Gastrocnemius medialis (tissue), 4 donors: ENCODE data around the gene DGKH. TPM values are rescaled to one million over a fixed set of nuclear protein-coding genes. Genes with fewer than 3 reads are reported as not detected.

Source experiments
- ATAC-seq, 2 donors: fragments of 150-250 bp; one replicate each; pipeline ENCODE4 v1.9.1; 2016
- DNase-seq, 2 donors: peaks; one replicate each; pipeline ENCODE4 v3.0.0-alpha.2; 2019
- H3K27ac ChIP-seq, 4 donors: fragments of 200-600 bp; sonication (generic); 1 replicate in 1 of 4; 2 replicates in 3 of 4; pipeline ENCODE4 v1.5.1; 2016 to 2018; ENCODE audit warnings: mild to moderate bottlenecking in 2 of 4, moderate library complexity in 1 of 4
- H3K27me3 ChIP-seq, 3 donors: fragments of 200-600 bp; sonication (generic) in 2 of 3; 1 replicate in 1 of 3; 2 replicates in 2 of 3; pipeline versions ENCODE4 v1.5.1 to v1.6.0; 2016 to 2019; ENCODE audit warnings: mild to moderate bottlenecking in 1 of 3, moderate library complexity in 1 of 3
- H3K36me3 ChIP-seq, 2 donors: fragments of 200-600 bp; sonication (generic) in 1 of 2; one replicate each; pipeline ENCODE4 v1.5.1; 2017 to 2018
- H3K4me1 ChIP-seq, 2 donors: fragments of 200-600 bp; sonication (generic) in 1 of 2; one replicate each; pipeline ENCODE4 v1.5.1; 2016 to 2017; ENCODE audit warnings: mild to moderate bottlenecking in 2 of 2
- H3K4me3 ChIP-seq, 4 donors: fragments of 200-600 bp; sonication (generic) in 3 of 4; 1 replicate in 1 of 4; 2 replicates in 3 of 4; pipeline ENCODE4 v1.5.1; 2016 to 2019; ENCODE audit warnings: mild to moderate bottlenecking in 2 of 4
- H3K9me3 ChIP-seq, 3 donors: fragments of 200-600 bp; sonication (generic) in 2 of 3; 1 replicate in 1 of 3; 2 replicates in 2 of 3; pipeline ENCODE4 v1.5.1; 2016 to 2019
- CTCF ChIP-seq, 5 experiments: fragments of 450-650 bp in 3 of 5; fragments of 200-600 bp in 2 of 5; sonication (generic) in 2 of 5; IDR thresholded peaks in 4 of 5; conservative IDR thresholded peaks in 1 of 5; 1 replicate in 4 of 5; 2 replicates in 1 of 5; pipeline ENCODE4 v1.5.1; 2016 to 2019; ENCODE audit warnings: antibody characterized with exemption in 5 of 5, mild to moderate bottlenecking in 3 of 5, moderate library complexity in 3 of 5
- POLR2A ChIP-seq, 2 donors: fragments of 450-650 bp; IDR thresholded peaks; one replicate each; pipeline ENCODE4 v1.6.1; 2017; ENCODE audit warnings: antibody characterized with exemption in 2 of 2, mild to moderate bottlenecking in 2 of 2, moderate library complexity in 2 of 2
- in situ Hi-C, 4 donors: fragments of 200-750 bp; cut with MboI; loops; one replicate each; pipeline versions ENCODE4 v1.15.0 to v1.8.0; 2017; ENCODE audit warnings: low sequenced_read_pairs in 4 of 4
- intact Hi-C: fragments of 100-400 bp; cut with DNase I; formaldehyde crosslinking; loops from one replicate; pipeline ENCODE4 v1.15.1; 2023; ENCODE audit warnings: low total_unique reads
- total RNA-seq, 4 donors: library from RNA; depleted of rRNA; stranded (reverse); fragments of >200 nt; gene quantifications; one replicate each; pipeline versions ENCODE4 v1.1.0 to v1.2.3, GENCODE V29; 2016

The DGKH gene
- total RNA-seq, 4 donors from 2014 or later = 2.2 to 3.7 (median 3.0) TPM

GRCh38 chr13:42043676-42044075 lies 4.8 kb upstream of the DGKH start:
- no peak overlapping the region for H3K27ac ChIP-seq
- no peak for TF ChIP-seq CTCF (IDR thresholded peaks at IDR 0.05 in 4 of 5, conservative IDR thresholded peaks at IDR 0.05 in 1 of 5)
- TF ChIP-seq POLR2A (IDR thresholded peaks at IDR 0.05) = no peak
- in situ Hi-C loops (loop anchor here in 1 of 4 donors (10.0 kb wide), 1 partner anchor 379 kb away; no protein-coding TSS in a partner anchor), intact Hi-C loops (loop anchor here (5.0 to 10.0 kb wide), 3 partner anchors 126 to 979 kb away; partner anchors contain the start of genes NAA16 and WBP4)
- H3K4me1 ChIP-seq = peaks cover 0 to 14% of the 10 kb centered on the region in 2 donors
- H3K27me3 ChIP-seq = no peaks in the 10 kb centered on the region
- DNase-seq (no peak), ATAC-seq (no peak)
- no peak overlapping the region for H3K4me3 ChIP-seq
- H3K9me3 ChIP-seq = no peaks in the 10 kb centered on the region
- no peaks in the 10 kb centered on the region for H3K36me3 ChIP-seq

- in situ Hi-C loops (loop anchor here in 1 of 4 donors (10.0 kb wide), 1 partner anchor 382 kb away; no protein-coding TSS in a partner anchor), intact Hi-C loops (loop anchor here (5.0 to 10.0 kb wide), 4 partner anchors 66 to 982 kb away; partner anchors contain the start of genes AKAP11, NAA16 and WBP4)
- Histone ChIP-seq H3K9me3 (no peaks in the 10 kb centered on the region), H3K4me1 (peaks cover 7 to 13% of the 10 kb centered on the region in 2 donors), H3K4me3 (no peak overlapping the region), H3K27me3 (no peaks in the 10 kb centered on the region), H3K36me3 (no peaks in the 10 kb centered on the region), H3K27ac (no peak overlapping the region)
- DNase-seq (no peak), ATAC-seq (no peak)
- TF ChIP-seq POLR2A (IDR thresholded peaks at IDR 0.05) (no peak), CTCF (IDR thresholded peaks at IDR 0.05 in 4 of 5, conservative IDR thresholded peaks at IDR 0.05 in 1 of 5) (no peak)
These were observed 2.0 kb upstream of the DGKH start for GRCh38 chr13:42046448-42046847.

- Histone ChIP-seq H3K9me3 (no peaks in the 10 kb centered on the region), H3K27ac (peak overlapping the region; percentile 74 to 88 (median 87)), H3K4me3 (peak overlapping the region; percentile 67 to 95 (median 90)), H3K27me3 (no peaks in the 10 kb centered on the region), H3K4me1 (peaks cover 3 to 7% of the 10 kb centered on the region in 2 donors), H3K36me3 (no peaks in the 10 kb centered on the region)
- peak; percentile 25 to 29 for ATAC-seq
- intact Hi-C loops (loop anchor here (1.0 to 10.0 kb wide), 5 partner anchors 7 to 983 kb away; partner anchors contain the start of genes AKAP11, NAA16 and WBP4), in situ Hi-C loops (loop anchor here in 1 of 4 donors (10.0 kb wide), 1 partner anchor 383 kb away; no protein-coding TSS in a partner anchor)
- TF ChIP-seq POLR2A (IDR thresholded peaks at IDR 0.05) (no peak), CTCF (IDR thresholded peaks at IDR 0.05 in 4 of 5, conservative IDR thresholded peaks at IDR 0.05 in 1 of 5) (no peak)
- no peak for DNase-seq
These were observed 697 bp upstream of the DGKH start for GRCh38 chr13:42047561-42048341.

- peaks cover 3 to 7% of the 10 kb centered on the region in 2 donors for H3K4me1 ChIP-seq
- H3K36me3 ChIP-seq = no peaks in the 10 kb centered on the region
- in situ Hi-C loops = loop anchor here in 1 of 4 donors (10.0 kb wide), 1 partner anchor 384 kb away; no protein-coding TSS in a partner anchor
- DNase-seq = peak; percentile 71
- ATAC-seq = peak; percentile 81 to 84
- peak in 3 of 5 experiments; percentile 19 to 27 (median 22) for TF ChIP-seq CTCF (IDR thresholded peaks at IDR 0.05 in 4 of 5, conservative IDR thresholded peaks at IDR 0.05 in 1 of 5)
- peak; percentile 26 to 37 for TF ChIP-seq POLR2A (IDR thresholded peaks at IDR 0.05)
- no peaks in the 10 kb centered on the region for H3K27me3 ChIP-seq
- intact Hi-C loops = loop anchor here (1.0 to 10.0 kb wide), 5 partner anchors 9 to 984 kb away; partner anchors contain the start of genes AKAP11, NAA16 and WBP4
- peak overlapping the region; percentile 74 to 88 (median 87) for H3K27ac ChIP-seq
- H3K9me3 ChIP-seq = no peaks in the 10 kb centered on the region
- peak overlapping the region; percentile 67 to 95 (median 90) for H3K4me3 ChIP-seq
These were observed 421 bp downstream of the DGKH start for GRCh38 chr13:42048684-42049453.
